SH-SY5Y (cell line): ENCODE results near the gene CLASP1.

ENCODE experiments used
- GATA2 ChIP-seq: IDR thresholded peaks from 2 replicates; pipeline ENCODE4 v1.6.1; 2011; ENCODE audit warnings: mild to moderate bottlenecking, low read depth, low read length
- GATA3 ChIP-seq: IDR thresholded peaks from 2 replicates; pipeline ENCODE4 v1.6.1; 2011; ENCODE audit warnings: low read depth, mild to moderate bottlenecking, low read length, moderate library complexity

- no peak for TF ChIP-seq GATA2
- TF ChIP-seq GATA3, result no peak
These were observed 177.5 kb downstream of the CLASP1 start for GRCh38 chr2:121471532-121472469.
